ENCODE results near the gene KIRREL1.
"Not testable (repeated sequence)": the region's sequence is repeated elsewhere in the genome, so short reads cannot be mapped to it uniquely, and the experiment has no call there.

Gene KIRREL1

DNA sequence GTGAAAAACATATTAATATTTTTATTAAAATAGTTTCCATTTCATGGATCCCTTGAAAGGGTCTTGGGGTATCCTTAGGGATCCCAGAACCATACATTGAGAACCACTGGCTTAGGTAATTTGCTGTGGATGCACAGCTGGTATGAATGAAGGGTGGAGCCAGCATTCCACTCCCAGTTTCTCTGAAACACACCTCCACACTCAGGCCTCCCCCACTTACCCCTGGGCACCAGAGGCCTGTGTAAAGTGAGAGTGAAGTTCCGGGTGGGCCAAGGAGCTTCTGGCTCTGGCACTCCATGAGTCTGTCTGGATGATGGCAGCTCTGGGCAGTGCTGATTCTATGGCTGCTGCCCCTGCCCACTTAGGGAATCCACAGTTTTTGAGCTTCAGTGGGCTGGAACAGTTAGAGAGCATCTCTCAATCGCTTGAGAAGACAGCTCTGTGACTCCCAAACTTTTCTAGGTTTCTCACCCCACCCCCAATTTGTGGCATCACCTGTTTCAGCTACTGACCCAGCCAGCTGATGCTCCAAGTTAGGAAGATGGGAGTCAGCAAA is 129.5 kb downstream of the KIRREL1 start:
- H3K4me3 ChIP-seq (ENCODE audit: low read depth, low read length) = no peak overlapping the region
- no peak for TF ChIP-seq CTCF (IDR thresholded peaks at IDR 0.05; ENCODE audit: low read depth, low read length, missing control alignments)
- DNase-seq (ENCODE audit: low read depth) = no peak

DNA sequence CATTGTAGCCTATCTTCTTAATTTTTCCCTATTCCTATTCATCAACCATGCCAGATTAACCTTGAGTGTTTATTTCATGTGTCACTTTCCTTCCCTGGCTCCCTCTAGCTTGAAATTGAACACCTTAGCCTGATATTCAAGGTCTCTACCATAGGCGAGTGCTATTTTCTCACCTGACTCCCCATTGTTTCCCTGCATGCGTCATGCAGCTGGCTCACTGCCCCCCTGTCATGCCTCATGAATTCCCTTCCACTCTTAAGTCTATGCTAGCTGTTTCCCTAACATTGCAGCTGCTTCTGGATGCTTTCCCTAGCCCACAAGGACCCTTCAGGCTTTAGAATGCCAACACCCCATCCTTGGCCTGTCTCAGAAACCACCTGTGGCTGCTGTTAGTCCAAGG is 130.6 kb downstream of the KIRREL1 start:
- no peak overlapping the region for H3K4me3 ChIP-seq (ENCODE audit: low read depth, low read length)
- TF ChIP-seq CTCF (IDR thresholded peaks at IDR 0.05; ENCODE audit: low read depth, low read length, missing control alignments) = no peak
- no peak for DNase-seq (ENCODE audit: low read depth)

GRCh38 chr1:158124999-158125398 is 131.6 kb downstream of the KIRREL1 start:
- peak; percentile 84 for TF ChIP-seq CTCF (IDR thresholded peaks at IDR 0.05; ENCODE audit: low read depth, low read length, missing control alignments)
- H3K4me3 ChIP-seq (ENCODE audit: low read depth, low read length) = no peak overlapping the region
- DNase-seq (ENCODE audit: low read depth) = peak; percentile 59

DNA sequence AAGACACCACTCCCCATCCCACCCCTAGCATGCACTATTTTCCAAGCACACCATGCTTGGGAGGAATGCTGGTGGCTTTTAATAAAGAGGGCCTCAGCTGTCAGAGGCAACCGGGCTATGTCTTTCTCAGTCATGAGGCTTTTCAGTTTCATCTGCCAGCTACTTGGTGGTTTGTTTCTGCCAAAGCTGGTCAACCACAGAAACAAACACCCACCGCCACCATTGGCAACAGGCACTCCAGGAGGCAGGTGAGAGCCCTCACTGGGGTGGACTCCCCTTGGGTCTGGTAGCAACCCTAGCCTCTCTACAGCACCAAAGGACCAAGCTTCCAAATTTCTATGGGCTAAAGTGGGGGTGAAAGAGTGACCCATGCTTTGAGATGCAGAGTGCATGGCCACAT is 133.0 kb downstream of the KIRREL1 start:
- no peak for TF ChIP-seq CTCF (IDR thresholded peaks at IDR 0.05; ENCODE audit: low read depth, low read length, missing control alignments)
- H3K4me3 ChIP-seq (ENCODE audit: low read depth, low read length) = no peak overlapping the region
- no peak for DNase-seq (ENCODE audit: low read depth)

DNA sequence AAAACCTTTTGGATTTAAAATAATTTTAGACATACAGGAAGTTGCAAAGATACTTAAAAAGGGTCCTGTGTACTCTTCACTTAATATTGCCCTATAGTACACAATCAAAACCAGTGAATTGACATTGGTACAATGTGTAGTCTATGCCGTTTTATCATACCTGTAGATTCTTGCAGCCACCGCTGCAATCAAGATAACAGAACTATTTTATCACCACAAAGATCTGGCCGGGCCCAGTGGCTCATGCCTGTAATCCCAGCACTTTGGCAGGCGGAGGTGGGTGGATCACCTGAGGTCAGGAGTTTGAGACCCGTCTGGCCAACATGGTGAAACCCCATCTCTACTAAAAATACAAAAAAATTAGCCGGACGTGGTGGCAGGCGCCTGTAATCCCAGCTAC is 135.1 kb downstream of the KIRREL1 start:
- not testable (repeated sequence) for DNase-seq (ENCODE audit: low read depth); H3K4me3 ChIP-seq (ENCODE audit: low read depth, low read length)

DNA sequence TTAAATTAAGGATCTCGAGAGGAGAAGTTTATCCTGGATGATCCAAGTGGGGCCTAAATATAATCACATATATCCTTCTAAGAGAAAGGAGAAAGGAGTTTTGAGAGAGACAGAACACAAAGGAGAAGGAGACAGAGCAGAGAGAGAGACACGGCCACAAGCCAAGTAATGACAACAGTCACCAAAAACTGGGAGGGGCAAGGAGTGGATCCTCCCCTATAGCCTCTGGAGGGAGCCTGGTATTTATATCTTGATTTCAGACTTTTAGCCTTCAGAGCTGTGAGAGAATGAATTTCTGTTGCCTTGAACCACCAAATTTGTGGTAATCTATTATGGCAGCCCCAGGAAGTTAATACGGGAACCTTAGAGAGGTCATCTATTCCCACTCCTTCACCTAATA is 137.8 kb downstream of the KIRREL1 start:
- no peak for TF ChIP-seq CTCF (IDR thresholded peaks at IDR 0.05; ENCODE audit: low read depth, low read length, missing control alignments)
- H3K4me3 ChIP-seq (ENCODE audit: low read depth, low read length) = no peak overlapping the region
- no peak for DNase-seq (ENCODE audit: low read depth)

GRCh38 chr1:158140764-158141192 is 147.3 kb downstream of the KIRREL1 start:
- H3K4me3 ChIP-seq (ENCODE audit: low read depth, low read length) = no peak overlapping the region
- no peak for TF ChIP-seq CTCF (IDR thresholded peaks at IDR 0.05; ENCODE audit: low read depth, low read length, missing control alignments)
- DNase-seq (ENCODE audit: low read depth) = no peak

All from GM12864 (cell line).